Neuron (in vitro differentiated cells): ENCODE measurements around the gene MRAP.

Source experiments
- H2AFZ ChIP-seq: one replicate; pipeline ENCODE4 v1.6.1; 2013; ENCODE audit warnings: low read depth, mild to moderate bottlenecking, inconsistent platforms, low read length, moderate library complexity
- H3K27me3 ChIP-seq: one replicate; pipeline ENCODE4 v1.6.1; 2013; ENCODE audit warnings: low read length; ENCODE audit not compliant: insufficient read depth
- H3K36me3 ChIP-seq: one replicate; pipeline ENCODE4 v1.6.1; 2013; ENCODE audit warnings: low read length; ENCODE audit not compliant: insufficient read depth
- H3K4me1 ChIP-seq: one replicate; pipeline ENCODE4 v1.6.1; 2013; ENCODE audit warnings: low read length; ENCODE audit not compliant: insufficient read depth
- H3K4me3 ChIP-seq: 2 replicates; pipeline ENCODE4 v1.5.1; 2013; ENCODE audit warnings: mild to moderate bottlenecking, low read length, moderate library complexity
- H3K9me3 ChIP-seq: one replicate; pipeline ENCODE4 v1.6.1; 2013; ENCODE audit warnings: low read length

The MRAP gene

GRCh38 chr21:32278103-32278502 is 20.6 kb upstream of the MRAP start:
- Histone ChIP-seq H2AFZ (peak overlapping the region; percentile 88), H3K36me3 (peaks cover 18% of the 10 kb centered on the region), H3K9me3 (no peaks in the 10 kb centered on the region), H3K27me3 (no peaks in the 10 kb centered on the region), H3K4me3 (peak overlapping the region; percentile 93), H3K4me1 (peaks cover 14% of the 10 kb centered on the region)

- H2AFZ ChIP-seq, result peak within 1 kb of the TSS; percentile 88
- H3K9me3 ChIP-seq, result no peaks in the 10 kb centered on the region
- H3K36me3 ChIP-seq, result peaks cover 12% of the 10 kb centered on the region
- H3K4me3 ChIP-seq, result peak within 1 kb of the TSS; percentile 93
- no peaks in the 10 kb centered on the region for H3K27me3 ChIP-seq
- H3K4me1 ChIP-seq, result peaks cover 14% of the 10 kb centered on the region
Measured at GRCh38 chr21:32278518-32279376, 19.9 kb upstream of the MRAP start, which contains the start of gene MIS18A. TSS of gene MIS18A (minus strand) at chr21:32279049. CDS start at chr21:32279014, 35 bp downstream.

GRCh38 chr21:32279377-32279680 is 19.3 kb upstream of the MRAP start:
- peak overlapping the region; percentile 93 for H3K4me3 ChIP-seq
- H3K9me3 ChIP-seq, result no peaks in the 10 kb centered on the region
- peak overlapping the region; percentile 88 for H2AFZ ChIP-seq
- peaks cover 14% of the 10 kb centered on the region for H3K4me1 ChIP-seq
- peaks cover 9% of the 10 kb centered on the region for H3K36me3 ChIP-seq
- H3K27me3 ChIP-seq, result no peaks in the 10 kb centered on the region

GRCh38 chr21:32281531-32281930 is 17.1 kb upstream of the MRAP start:
- Histone ChIP-seq H3K36me3 (no peaks in the 10 kb centered on the region), H3K9me3 (no peaks in the 10 kb centered on the region), H3K4me1 (peaks cover 14% of the 10 kb centered on the region), H2AFZ (no peak overlapping the region), H3K4me3 (no peak overlapping the region), H3K27me3 (no peaks in the 10 kb centered on the region)

DNA sequence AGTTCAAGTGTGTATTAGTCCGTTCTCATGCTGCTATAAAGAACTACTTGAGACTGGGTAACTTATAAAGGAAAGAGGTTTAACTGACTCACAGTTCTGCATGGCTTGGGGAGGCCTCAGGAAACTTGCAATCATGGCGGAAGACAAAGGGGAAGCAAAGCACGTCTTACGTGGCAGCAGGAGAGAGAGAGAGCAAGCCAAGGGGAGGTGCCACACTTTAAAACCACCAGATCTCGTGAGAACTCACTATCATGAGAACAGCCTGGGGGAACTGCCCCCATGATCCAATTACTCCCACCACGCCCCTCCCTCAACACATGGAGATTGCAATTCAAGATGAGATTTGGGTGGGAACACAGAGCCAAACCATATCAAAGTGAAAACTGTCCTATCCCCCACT is 15.7 kb upstream of the MRAP start:
- H2AFZ ChIP-seq, result no peak overlapping the region
- no peaks in the 10 kb centered on the region for H3K9me3 ChIP-seq
- no peaks in the 10 kb centered on the region for H3K27me3 ChIP-seq
- no peaks in the 10 kb centered on the region for H3K36me3 ChIP-seq
- peaks cover 7% of the 10 kb centered on the region for H3K4me1 ChIP-seq
- H3K4me3 ChIP-seq, result no peak overlapping the region

DNA sequence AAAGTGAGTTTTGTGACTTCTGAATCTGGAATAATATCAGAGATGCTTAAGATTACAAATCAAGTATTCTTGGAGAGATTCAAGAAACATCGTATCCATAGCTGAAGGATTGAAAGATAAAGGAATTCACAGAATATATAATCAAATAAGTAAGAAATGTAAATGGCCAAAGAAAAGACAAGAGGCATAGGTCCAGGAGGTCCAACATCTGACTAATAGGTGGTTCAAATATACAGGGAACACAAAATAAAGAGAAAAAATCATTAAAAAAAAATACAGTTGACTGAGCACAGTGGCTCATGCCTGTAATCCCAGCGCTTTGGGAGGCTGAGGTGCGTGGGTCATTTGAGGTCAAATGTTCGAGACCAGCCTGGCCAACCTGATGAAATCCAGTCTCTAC is 13.2 kb upstream of the MRAP start:
- Histone ChIP-seq H3K4me3 (no peak overlapping the region), H3K4me1 (no peaks in the 10 kb centered on the region), H3K36me3 (no peaks in the 10 kb centered on the region), H3K27me3 (no peaks in the 10 kb centered on the region), H2AFZ (no peak overlapping the region), H3K9me3 (no peaks in the 10 kb centered on the region)

GRCh38 chr21:32297449-32297848 is 1.2 kb upstream of the MRAP start:
- Histone ChIP-seq H2AFZ (no peak overlapping the region), H3K27me3 (no peaks in the 10 kb centered on the region), H3K36me3 (no peaks in the 10 kb centered on the region), H3K9me3 (no peaks in the 10 kb centered on the region), H3K4me3 (no peak overlapping the region), H3K4me1 (no peaks in the 10 kb centered on the region)

DNA sequence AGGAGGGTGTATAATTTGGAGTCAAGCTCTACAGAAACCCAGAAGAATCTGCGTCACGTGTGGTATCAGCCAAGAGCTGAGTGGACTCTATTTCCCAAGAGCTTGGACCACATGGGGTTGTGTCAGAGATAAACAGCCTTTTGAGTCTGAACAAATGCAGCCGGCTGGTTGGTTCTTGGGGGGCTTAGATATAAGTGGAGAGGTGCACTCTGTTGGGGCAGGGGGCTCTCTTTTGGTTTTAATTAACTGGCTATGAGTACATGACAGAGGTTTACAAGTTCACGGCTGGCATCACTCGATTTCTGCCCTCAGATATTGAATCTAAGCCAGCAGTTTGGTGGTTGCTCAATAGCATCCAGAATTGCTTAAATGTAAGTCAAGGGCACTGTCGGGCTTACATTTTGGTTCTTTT is 501 bp upstream of the MRAP start:
- no peak overlapping the region for H2AFZ ChIP-seq
- no peaks in the 10 kb centered on the region for H3K27me3 ChIP-seq
- no peak overlapping the region for H3K4me3 ChIP-seq
- no peaks in the 10 kb centered on the region for H3K9me3 ChIP-seq
- H3K36me3 ChIP-seq, result no peaks in the 10 kb centered on the region
- H3K4me1 ChIP-seq, result no peaks in the 10 kb centered on the region

DNA sequence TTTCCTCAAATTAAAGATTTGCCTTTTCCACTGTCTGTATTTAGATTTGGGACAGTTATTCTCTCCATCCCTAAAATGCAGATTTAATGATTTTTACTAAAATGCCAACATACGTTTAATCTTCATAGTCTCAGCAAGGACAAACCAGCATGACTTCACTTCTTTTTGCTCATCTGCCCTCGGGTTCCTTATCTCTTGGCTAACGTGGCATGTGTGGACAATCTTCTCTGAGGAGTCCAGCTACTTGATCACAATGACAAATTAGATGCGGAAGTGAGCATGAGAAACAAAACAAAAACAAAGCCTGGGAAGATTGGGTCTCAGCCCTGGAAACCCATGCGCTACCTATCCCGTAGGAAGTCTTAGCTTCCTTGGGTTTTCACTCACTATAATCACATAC is 1.0 kb downstream of the MRAP start:
- Histone ChIP-seq H3K9me3 (no peaks in the 10 kb centered on the region), H3K27me3 (no peaks in the 10 kb centered on the region), H3K36me3 (no peaks in the 10 kb centered on the region), H3K4me3 (no peak overlapping the region), H2AFZ (no peak overlapping the region), H3K4me1 (no peaks in the 10 kb centered on the region)

DNA sequence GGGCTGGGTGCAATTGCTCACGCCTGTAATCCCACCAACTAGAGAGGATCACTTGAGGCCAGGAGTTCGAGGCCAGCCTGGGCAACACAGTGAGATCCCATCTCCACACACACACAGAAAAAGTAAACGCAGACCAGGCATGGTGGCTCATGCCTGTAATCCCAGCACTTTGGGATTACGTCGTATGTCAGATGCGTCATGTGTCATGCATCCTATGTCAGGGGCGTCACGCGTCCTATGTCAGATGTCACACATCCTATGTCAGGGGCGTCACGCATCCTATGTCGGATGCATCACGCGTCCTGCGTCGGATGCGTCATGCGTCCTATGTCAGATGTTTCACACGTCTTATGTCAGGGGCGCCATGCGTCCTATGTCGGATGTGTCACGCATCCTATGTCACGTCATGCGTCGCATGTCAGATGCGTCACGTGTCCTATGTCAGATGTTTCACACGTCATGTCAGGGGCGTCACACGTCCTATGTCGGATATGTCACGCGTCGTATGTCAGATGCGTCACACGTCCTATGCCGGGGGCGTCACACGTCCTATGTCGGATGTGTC is 1.5 kb downstream of the MRAP start:
- no peaks in the 10 kb centered on the region for H3K27me3 ChIP-seq
- H2AFZ ChIP-seq, result no peak overlapping the region
- H3K36me3 ChIP-seq, result no peaks in the 10 kb centered on the region
- no peaks in the 10 kb centered on the region for H3K9me3 ChIP-seq
- no peak overlapping the region for H3K4me3 ChIP-seq
- no peaks in the 10 kb centered on the region for H3K4me1 ChIP-seq

- Histone ChIP-seq H3K4me1 (no peaks in the 10 kb centered on the region), H3K36me3 (peaks cover 2% of the 10 kb centered on the region), H3K9me3 (no peaks in the 10 kb centered on the region), H2AFZ (no peak overlapping the region), H3K27me3 (no peaks in the 10 kb centered on the region), H3K4me3 (no peak overlapping the region)
Measured at GRCh38 chr21:32301596-32301995, 2.9 kb downstream of the MRAP start.

GRCh38 chr21:32302560-32302959 is 3.9 kb downstream of the MRAP start:
- peaks cover 4% of the 10 kb centered on the region for H3K36me3 ChIP-seq
- H2AFZ ChIP-seq, result no peak overlapping the region
- no peaks in the 10 kb centered on the region for H3K27me3 ChIP-seq
- H3K4me3 ChIP-seq, result no peak overlapping the region
- no peaks in the 10 kb centered on the region for H3K9me3 ChIP-seq
- no peaks in the 10 kb centered on the region for H3K4me1 ChIP-seq

DNA sequence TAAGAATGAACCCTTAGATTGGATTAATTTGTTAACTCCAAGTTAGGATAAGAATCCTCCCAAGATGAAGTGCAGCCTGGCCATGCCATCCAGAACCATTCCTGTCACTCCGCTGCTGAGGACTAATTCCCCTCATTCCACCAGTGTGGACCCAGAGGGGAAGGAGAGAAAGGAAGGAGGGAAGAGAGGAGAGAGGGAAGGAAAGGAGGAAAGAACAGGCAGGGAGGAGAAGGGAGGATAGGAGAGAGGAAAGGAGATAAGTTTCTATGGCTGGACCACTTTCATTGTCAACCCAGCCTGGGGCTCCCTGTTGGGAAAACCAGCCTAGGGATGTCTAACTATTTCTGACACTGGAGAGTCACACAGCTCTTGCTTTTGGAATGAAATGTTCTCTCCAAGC is 4.7 kb downstream of the MRAP start:
- Histone ChIP-seq H3K27me3 (no peaks in the 10 kb centered on the region), H3K4me1 (no peaks in the 10 kb centered on the region), H3K4me3 (no peak overlapping the region), H3K9me3 (no peaks in the 10 kb centered on the region), H2AFZ (no peak overlapping the region), H3K36me3 (peaks cover 9% of the 10 kb centered on the region)

- no peak overlapping the region for H3K4me3 ChIP-seq
Measured at GRCh38 chr21:32304998-32305397, 6.3 kb downstream of the MRAP start.

More at GRCh38 chr21:32304998-32305397, 6.3 kb downstream of the MRAP start:
- Histone ChIP-seq H3K27me3 (no peaks in the 10 kb centered on the region), H3K9me3 (no peaks in the 10 kb centered on the region), H3K36me3 (peaks cover 10% of the 10 kb centered on the region), H3K4me1 (no peaks in the 10 kb centered on the region), H2AFZ (no peak overlapping the region)
